NCI-H748 (cell line): ENCODE data around the gene RPRM.
"Not testable (repeated sequence)": the region's sequence is repeated elsewhere in the genome, so short reads cannot be mapped to it uniquely, and the experiment has no call there.

Experiments
- DNase-seq: peaks from one replicate; lab custom pipeline; 2025; ENCODE audit not compliant: unreplicated experiment; lab: John Stamatoyannopoulos, UW

The RPRM gene

GRCh38 chr2:153478289-153479261 is at the start of gene RPRM:
Gene RPRM (minus strand): TSS chr2:153478762. CDS start chr2:153478565, 197 bp downstream.
- peak; percentile 99 for DNase-seq

- peak; percentile 81 for DNase-seq
Observed at GRCh38 chr2:153519257-153519875, 40.8 kb upstream of the RPRM start.

DNA sequence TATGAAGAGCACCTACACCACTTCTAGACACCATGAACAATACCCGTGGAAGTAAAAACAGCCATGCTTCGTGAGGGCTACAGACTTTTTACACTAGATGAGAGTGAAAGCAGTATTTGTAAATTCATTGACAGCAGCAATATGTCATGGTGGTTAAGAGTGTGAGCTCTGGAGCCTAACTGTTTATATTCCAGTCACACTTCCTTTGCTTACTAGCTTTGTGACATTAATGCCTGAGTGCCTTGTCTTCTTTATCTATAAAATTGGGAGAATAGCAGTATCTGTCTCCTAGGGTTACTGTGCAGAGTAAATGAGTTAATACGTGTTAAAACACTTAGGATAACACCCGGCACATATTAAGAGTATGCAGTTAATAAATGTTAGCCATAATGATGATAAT is 33.8 kb upstream of the RPRM start:
- DNase-seq: no peak

DNA sequence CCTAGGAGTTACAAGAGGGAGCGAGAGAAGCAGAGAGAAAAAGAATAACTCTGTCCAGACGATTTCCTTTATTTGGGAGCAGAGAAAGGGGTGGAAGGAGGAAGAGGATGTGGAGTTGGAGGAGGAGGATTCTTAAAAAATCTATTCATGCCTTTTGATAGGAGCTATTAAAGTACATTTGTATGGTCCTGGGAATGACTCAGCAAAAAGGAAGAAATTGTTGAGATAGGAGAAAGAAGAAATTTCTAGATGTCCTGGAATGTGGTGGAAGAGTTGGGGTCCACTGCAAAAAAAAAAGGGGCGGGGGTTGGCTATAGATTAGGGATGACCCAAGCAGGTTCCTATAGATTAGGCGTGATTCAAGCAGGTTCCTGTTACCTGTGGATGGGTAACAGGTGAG is 32.4 kb upstream of the RPRM start:
- DNase-seq: no peak

DNA sequence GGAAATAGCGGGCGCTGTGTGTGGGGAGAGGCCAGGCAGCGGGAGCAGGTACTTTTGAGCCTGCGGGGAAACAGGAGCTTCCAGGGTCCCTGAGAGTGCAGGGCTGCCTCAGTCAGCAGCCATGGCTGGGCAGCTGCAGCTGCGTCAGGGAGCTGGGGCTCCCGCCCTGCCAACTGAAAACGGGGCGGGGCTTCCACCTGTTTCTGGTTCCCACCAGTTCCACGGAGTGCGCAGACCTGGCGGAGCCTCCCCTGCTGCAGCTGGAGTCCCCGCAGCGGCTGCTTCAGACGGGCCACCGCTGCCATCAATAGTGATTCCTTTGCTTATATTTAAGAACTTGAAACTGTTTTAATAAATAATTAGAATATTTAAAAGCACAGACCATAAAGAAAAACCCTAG is 30.6 kb upstream of the RPRM start:
- DNase-seq: peak; percentile 89

GRCh38 chr2:153506499-153506898 is 27.9 kb upstream of the RPRM start:
- not testable (repeated sequence) for DNase-seq

- no peak for DNase-seq
Observed at GRCh38 chr2:153499439-153499838, 20.9 kb upstream of the RPRM start.

GRCh38 chr2:153497938-153498629 is 19.5 kb upstream of the RPRM start:
- DNase-seq: peak; percentile 54

GRCh38 chr2:153495725-153496124 is 17.2 kb upstream of the RPRM start:
- DNase-seq: peak; percentile 23

- DNase-seq: peak; percentile 21
Observed at GRCh38 chr2:153488072-153488471, 9.5 kb upstream of the RPRM start.

GRCh38 chr2:153487448-153487847 is 8.9 kb upstream of the RPRM start:
- peak; percentile 50 for DNase-seq

- no peak for DNase-seq
Observed at GRCh38 chr2:153479573-153479972, 1.0 kb upstream of the RPRM start.

- DNase-seq: peak; percentile 89
Observed at GRCh38 chr2:153477636-153478288, 800 bp downstream of the RPRM start.

- peak; percentile 94 for DNase-seq
Observed at GRCh38 chr2:153476816-153477635, 1.5 kb downstream of the RPRM start.

DNA sequence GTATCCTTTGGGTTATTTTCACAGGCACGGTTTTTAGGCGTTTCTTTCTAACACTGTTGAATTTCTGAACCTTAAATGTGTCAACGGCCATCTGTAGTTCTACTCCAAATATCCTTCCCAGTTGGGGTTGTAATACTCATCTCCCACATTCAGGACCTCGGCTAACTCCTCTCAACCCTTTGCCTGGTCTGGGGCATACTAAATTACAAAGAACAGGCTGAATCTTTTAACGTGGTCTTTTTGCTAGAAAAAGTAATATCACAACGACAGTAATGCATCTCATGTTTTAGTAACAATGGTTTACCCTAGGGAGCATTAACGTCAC is 2.1 kb downstream of the RPRM start:
- no peak for DNase-seq

GRCh38 chr2:153474876-153475435 is 3.6 kb downstream of the RPRM start:
- DNase-seq: peak; percentile 28

DNA sequence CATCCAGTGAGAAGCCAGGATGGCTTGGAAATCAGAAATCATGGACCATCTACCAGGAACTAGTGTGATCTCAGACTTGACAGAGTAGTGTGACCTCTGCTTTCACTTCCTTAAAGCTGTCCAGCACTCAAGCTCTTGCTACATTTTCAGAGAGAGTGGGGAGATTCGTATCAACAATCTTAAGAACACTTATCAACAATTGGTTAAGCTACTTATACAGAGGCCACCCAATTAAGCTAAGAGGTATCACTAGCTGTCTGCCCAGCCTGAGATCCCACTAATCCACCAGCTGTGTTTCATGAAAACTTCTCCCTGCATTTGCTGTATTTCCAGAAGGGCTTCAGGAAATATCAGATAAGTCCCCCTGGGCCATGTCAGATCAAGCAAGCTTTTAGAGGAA is 4.2 kb downstream of the RPRM start:
- no peak for DNase-seq

DNA sequence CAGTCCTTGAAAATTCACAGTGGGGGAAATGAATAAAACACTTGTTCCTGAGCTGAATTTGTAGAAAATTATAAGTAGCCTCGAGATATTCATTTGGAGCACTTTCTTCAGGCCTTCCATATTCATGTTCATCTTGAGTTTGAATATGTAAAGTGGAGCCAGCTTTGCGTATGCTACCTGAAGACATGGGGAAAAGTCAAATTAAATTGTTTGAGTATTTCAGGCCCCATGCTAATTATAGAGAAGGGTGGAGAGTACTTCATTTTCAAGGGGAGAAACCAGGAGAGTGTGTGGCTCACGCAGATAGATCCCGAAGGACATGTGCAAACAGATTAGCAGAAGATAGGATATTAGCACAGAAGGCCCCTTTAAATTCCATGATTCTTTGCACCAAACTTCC is 7.7 kb downstream of the RPRM start:
- DNase-seq: no peak

- peak; percentile 37 for DNase-seq
Observed at GRCh38 chr2:153464395-153464794, 14.2 kb downstream of the RPRM start.

- no peak for DNase-seq
Observed at GRCh38 chr2:153462338-153462859, 16.2 kb downstream of the RPRM start.
